ENCODE results near the gene TAF3.

- TF ChIP-seq CTCF (IDR thresholded peaks at IDR 0.05; ENCODE audit: borderline replicate concordance, extremely low read depth, low read length, poor library complexity, severe bottlenecking) = no peak
- no peak for TF ChIP-seq EZH2 (IDR thresholded peaks at IDR 0.05; ENCODE audit: borderline replicate concordance, low read depth, low read length, severe bottlenecking)
Measured at GRCh38 chr10:7933757-7934156, 115.5 kb downstream of the TAF3 start.

Data from DND-41 (cell line).